ENCODE measurements around the gene NR1H3. TPM values are rescaled to one million over a fixed set of nuclear protein-coding genes. Genes with fewer than 3 reads are reported as not detected.

Gene NR1H3
- total RNA-seq, 1 donor from 2014 or later = 3.8 TPM

- no peak for TF ChIP-seq CTCF (IDR thresholded peaks at IDR 0.05; ENCODE audit: insufficient read depth, low read length, poor library complexity, severe bottlenecking)
- H3K36me3 ChIP-seq (ENCODE audit: control insufficient read depth, insufficient read depth, low read length) = peaks cover 2% of the 10 kb centered on the region
Measured at GRCh38 chr11:47271961-47272661, 14.3 kb downstream of the NR1H3 start.

GRCh38 chr11:47272706-47273105 is 14.9 kb downstream of the NR1H3 start:
- no peak for DNase-seq (ENCODE audit: low read depth)
- Histone ChIP-seq H3K4me3 (ENCODE audit: low read depth, low read length) (no peak overlapping the region), H3K27me3 (ENCODE audit: control insufficient read depth, insufficient read depth, low read length) (no peaks in the 10 kb centered on the region), H3K36me3 (ENCODE audit: control insufficient read depth, insufficient read depth, low read length) (peaks cover 2% of the 10 kb centered on the region)
- TF ChIP-seq CTCF (IDR thresholded peaks at IDR 0.05; ENCODE audit: insufficient read depth, low read length, poor library complexity, severe bottlenecking) = no peak

More at GRCh38 chr11:47271961-47272661, 14.3 kb downstream of the NR1H3 start:
- Histone ChIP-seq H3K4me3 (ENCODE audit: low read depth, low read length) (no peak overlapping the region), H3K27me3 (ENCODE audit: control insufficient read depth, insufficient read depth, low read length) (no peaks in the 10 kb centered on the region)
- DNase-seq (ENCODE audit: low read depth) = no peak

- Histone ChIP-seq H3K4me3 (ENCODE audit: low read depth, low read length) (no peak overlapping the region), H3K27me3 (ENCODE audit: control insufficient read depth, insufficient read depth, low read length) (no peaks in the 10 kb centered on the region), H3K36me3 (ENCODE audit: control insufficient read depth, insufficient read depth, low read length) (peaks cover 3% of the 10 kb centered on the region)
- no peak for TF ChIP-seq CTCF (IDR thresholded peaks at IDR 0.05; ENCODE audit: insufficient read depth, low read length, poor library complexity, severe bottlenecking)
- DNase-seq (ENCODE audit: low read depth) = no peak
Measured at GRCh38 chr11:47274495-47275235, 16.9 kb downstream of the NR1H3 start.

- peaks cover 5% of the 10 kb centered on the region for H3K36me3 ChIP-seq (ENCODE audit: control insufficient read depth, insufficient read depth, low read length)
- DNase-seq (ENCODE audit: low read depth) = no peak
- no peak overlapping the region for H3K4me3 ChIP-seq (ENCODE audit: low read depth, low read length)
- no peak for TF ChIP-seq CTCF (IDR thresholded peaks at IDR 0.05; ENCODE audit: insufficient read depth, low read length, poor library complexity, severe bottlenecking)
- H3K27me3 ChIP-seq (ENCODE audit: control insufficient read depth, insufficient read depth, low read length) = no peaks in the 10 kb centered on the region
Measured at GRCh38 chr11:47276923-47277322, 19.1 kb downstream of the NR1H3 start.

- Histone ChIP-seq H3K36me3 (ENCODE audit: control insufficient read depth, insufficient read depth, low read length) (peaks cover 6% of the 10 kb centered on the region), H3K27me3 (ENCODE audit: control insufficient read depth, insufficient read depth, low read length) (no peaks in the 10 kb centered on the region), H3K4me3 (ENCODE audit: low read depth, low read length) (no peak overlapping the region)
- TF ChIP-seq CTCF (IDR thresholded peaks at IDR 0.05; ENCODE audit: insufficient read depth, low read length, poor library complexity, severe bottlenecking) = no peak
- no peak for DNase-seq (ENCODE audit: low read depth)
Measured at GRCh38 chr11:47278058-47278457, 20.3 kb downstream of the NR1H3 start.

Measured in kidney epithelial cell (primary cell).